ENCODE measurements around the gene DDX10.

DNA sequence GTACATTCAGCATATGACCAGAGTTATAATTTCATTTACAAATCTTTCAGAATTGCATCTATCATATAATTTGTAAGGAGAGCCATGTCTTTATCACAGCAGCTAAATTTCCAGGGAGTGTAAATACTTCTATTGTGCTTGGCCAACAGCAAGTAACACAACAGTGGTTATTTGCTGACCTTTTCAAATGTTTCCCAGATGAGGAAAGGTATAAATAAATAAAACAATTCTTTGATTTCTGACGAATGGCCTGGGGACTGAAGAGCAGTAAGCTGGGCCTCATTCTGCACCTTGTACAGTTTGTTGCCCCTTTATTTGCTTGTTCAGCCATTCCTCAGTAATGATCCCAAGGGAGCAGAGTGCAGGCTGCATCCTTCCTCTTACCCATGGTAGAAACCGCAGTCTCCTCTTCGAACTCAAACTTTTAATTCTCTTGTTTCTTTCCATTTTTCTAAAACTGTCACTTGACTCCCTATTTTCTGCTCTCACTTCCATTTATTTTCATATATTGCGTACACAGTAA, 132.8 kb downstream of the DDX10 start:
- TF ChIP-seq CTCF (optimal IDR thresholded peaks at IDR 0.05 in 1 of 3, IDR thresholded peaks at IDR 0.05 in 1 of 3, conservative IDR thresholded peaks at IDR 0.05 in 1 of 3; ENCODE audit: extremely low read depth in 1 of 3, insufficient read depth in 2 of 3, low read length in 3 of 3) = no peak
- TF ChIP-seq EZH2 (IDR thresholded peaks at IDR 0.05; ENCODE audit: low read length) = no peak
